PC-3 (cell line): ENCODE data around the gene TRABD2B. TPM values are rescaled to one million over a fixed set of nuclear protein-coding genes. Genes with fewer than 3 reads are reported as not detected.

Experiments
- ATAC-seq: fragments of 200-7000 bp; cut with Tn5 transposase; 2 replicates; pipeline ENCODE4 v1.9.1; 2020; ENCODE audit warnings: mild to moderate bottlenecking, moderate library complexity
- BruUV-seq: library from RNA; stranded (reverse); fragments of 400-500 nt; replicated peaks from 2 replicates; lab custom pipeline; 2021; lab: Mats Ljungman, UMichigan
- CTCF ChIA-PET: fragments of 300-600 bp; sonication (Branson Sonifier 250); formaldehyde crosslinking; loops from one replicate; lab custom pipeline; 2022; ENCODE audit warnings: antibody characterized with exemption; lab: Charles Lee
- POLR2A ChIA-PET: fragments of 300-600 bp; sonication (Branson Sonifier 250); formaldehyde crosslinking; loops from one replicate; lab custom pipeline; 2022; ENCODE audit warnings: antibody characterized with exemption; ENCODE audit not compliant: unreplicated experiment; lab: Charles Lee
- DNase-seq: peaks from one replicate; pipeline ENCODE4 v3.0.0-alpha.2; 2015
- H2AFZ ChIP-seq: fragments of 300-600 bp; sonication (generic); 2 replicates; pipeline ENCODE4 v1.6.0; 2016; ENCODE audit warnings: antibody characterized with exemption, low read length
- H3F3A ChIP-seq: fragments of 300-600 bp; sonication (generic); one replicate; pipeline ENCODE4 v1.6.0; 2017; ENCODE audit warnings: antibody characterized with exemption, low read length, control low read depth, mild to moderate bottlenecking; ENCODE audit not compliant: unreplicated experiment
- H3K27ac ChIP-seq: fragments of 300-600 bp; sonication (generic); 2 replicates; pipeline ENCODE4 v1.5.1; 2016; ENCODE audit warnings: mild to moderate bottlenecking, low read length
- H3K27me3 ChIP-seq: fragments of 300-600 bp; sonication (generic); 2 replicates; pipeline ENCODE4 v1.6.1; 2016; ENCODE audit warnings: low read length, mixed read lengths
- H3K36me3 ChIP-seq: fragments of 300-600 bp; sonication (generic); 2 replicates; pipeline ENCODE4 v1.6.1; 2016; ENCODE audit warnings: low read depth, mixed run types, low read length, mixed read lengths
- H3K4me1 ChIP-seq: fragments of 300-600 bp; sonication (generic); 2 replicates; pipeline ENCODE4 v1.5.1; 2016; ENCODE audit warnings: low read length; ENCODE audit not compliant: insufficient read depth
- H3K4me2 ChIP-seq: fragments of 300-600 bp; sonication (generic); 2 replicates; pipeline ENCODE4 v1.6.0; 2016; ENCODE audit warnings: low read length
- H3K4me3 ChIP-seq: fragments of 300-600 bp; sonication (generic); 2 replicates; pipeline ENCODE4 v1.5.1; 2016; ENCODE audit warnings: mild to moderate bottlenecking, low read length, mixed read lengths
- H3K79me2 ChIP-seq: fragments of 300-600 bp; sonication (generic); 2 replicates; pipeline ENCODE4 v1.6.1; 2017; ENCODE audit warnings: low read length, mixed read lengths
- H3K9ac ChIP-seq: fragments of 300-600 bp; sonication (generic); 2 replicates; pipeline ENCODE4 v1.6.0; 2016; ENCODE audit warnings: mild to moderate bottlenecking, low read length
- H3K9me2 ChIP-seq: fragments of 300-600 bp; sonication (generic); replicated peaks from 2 replicates; pipeline ENCODE4 v1.6.1; 2016; ENCODE audit warnings: mixed run types, low read length, mixed read lengths
- H3K9me3 ChIP-seq: fragments of 300-600 bp; sonication (generic); 2 replicates; pipeline ENCODE4 v1.6.1; 2016; ENCODE audit warnings: low read length, mixed read lengths
- H4K20me1 ChIP-seq: fragments of 300-600 bp; sonication (generic); 2 replicates; pipeline ENCODE4 v1.6.1; 2016; ENCODE audit warnings: low read length, mixed read lengths
- CTCF ChIP-seq: fragments of 300-600 bp; sonication (generic); conservative IDR thresholded peaks from 2 replicates; pipeline ENCODE4 v1.5.1; 2017; ENCODE audit warnings: antibody characterized with exemption, low read depth, mild to moderate bottlenecking, low read length
- EZH2 ChIP-seq: fragments of 300-600 bp; sonication (generic); IDR thresholded peaks from one replicate; pipeline ENCODE4 v1.6.1; 2017; ENCODE audit warnings: antibody characterized with exemption, mild to moderate bottlenecking, low read length; ENCODE audit not compliant: unreplicated experiment
- EZH2phosphoT487 ChIP-seq: fragments of 300-600 bp; sonication (generic); IDR thresholded peaks from 2 replicates; pipeline ENCODE4 v1.6.1; 2018; ENCODE audit warnings: mild to moderate bottlenecking, antibody characterized with exemption, low read length, borderline replicate concordance
- intact Hi-C: fragments of 100-400 bp; cut with micrococcal nuclease; formaldehyde crosslinking; loops from 2 replicates; pipeline ENCODE4 v1.9.0; 2023
- total RNA-seq: library from RNA; depleted of rRNA; stranded (reverse); fragments of >200 nt; gene quantifications from 2 replicates; pipeline ENCODE4 v1.2.3, GENCODE V29; 2014

The TRABD2B gene
- total RNA-seq, 1 experiment from 2014 or later: 0.44 TPM

GRCh38 chr1:47941609-47942239, 55.5 kb downstream of the TRABD2B start:
- H3K27ac ChIP-seq: peak overlapping the region; percentile 65

GRCh38 chr1:47940779-47941178, 56.4 kb downstream of the TRABD2B start:
- H3K9me3 ChIP-seq: no peaks in the 10 kb centered on the region
- no peak for TF ChIP-seq EZH2phosphoT487
- TF ChIP-seq EZH2: no peak
- TF ChIP-seq CTCF: no peak
- no peak overlapping the region for H3K9ac ChIP-seq
- no peak overlapping the region for H2AFZ ChIP-seq
- H3K4me2 ChIP-seq: no peak overlapping the region
- H3K9me2 ChIP-seq: no peaks in the 10 kb centered on the region; the same call in 1 of the 2 replicates
- intact Hi-C loops: no loop called here
- no peaks in the 10 kb centered on the region for H3F3A ChIP-seq
- POLR2A ChIA-PET: no interaction called here
- ATAC-seq: no peak
- no peaks in the 10 kb centered on the region for H4K20me1 ChIP-seq
- H3K4me3 ChIP-seq: no peak overlapping the region
- no peak for DNase-seq
- CTCF ChIA-PET: interaction anchor here (0.7 kb wide), 1 partner anchor 215 kb away, joined by 3 read pairs; no protein-coding TSS in a partner anchor
- H3K27me3 ChIP-seq: no peaks in the 10 kb centered on the region
- BruUV-seq: no TSS peak
- no peaks in the 10 kb centered on the region for H3K36me3 ChIP-seq
- H3K4me1 ChIP-seq: peaks cover 26% of the 10 kb centered on the region
- no peaks in the 10 kb centered on the region for H3K79me2 ChIP-seq
- no peak overlapping the region for H3K27ac ChIP-seq

More at GRCh38 chr1:47941609-47942239, 55.5 kb downstream of the TRABD2B start:
- intact Hi-C loops: loop anchor here (1.0 kb wide), 1 partner anchor 70 kb away; no protein-coding TSS in a partner anchor
- ATAC-seq (peak; percentile 91), DNase-seq (peak; percentile 71)
- peaks cover 26% of the 10 kb centered on the region for H3K4me1 ChIP-seq
- H3K27me3 ChIP-seq: no peaks in the 10 kb centered on the region
- H4K20me1 ChIP-seq: no peaks in the 10 kb centered on the region
- H3K9me3 ChIP-seq: no peaks in the 10 kb centered on the region
- ChIA-PET CTCF (no interaction called here), POLR2A (interaction anchor here (0.7 kb wide), 1 partner anchor 12 kb away, joined by 4 read pairs; no protein-coding TSS in a partner anchor)
- TF ChIP-seq EZH2 (no peak), EZH2phosphoT487 (no peak), CTCF (no peak)
- no peaks in the 10 kb centered on the region for H3K36me3 ChIP-seq
- peak overlapping the region; percentile 51 for H3K4me2 ChIP-seq
- BruUV-seq: no TSS peak
- H3K4me3 ChIP-seq: no peak overlapping the region
- H3K9ac ChIP-seq: no peak overlapping the region
- H2AFZ ChIP-seq: no peak overlapping the region
- no peaks in the 10 kb centered on the region for H3F3A ChIP-seq
- no peaks in the 10 kb centered on the region for H3K9me2 ChIP-seq
- no peaks in the 10 kb centered on the region for H3K79me2 ChIP-seq

- no peaks in the 10 kb centered on the region for H3K27me3 ChIP-seq
- no peaks in the 10 kb centered on the region for H4K20me1 ChIP-seq
- no peaks in the 10 kb centered on the region for H3K9me3 ChIP-seq
- ATAC-seq: no peak
- H3K27ac ChIP-seq: no peak overlapping the region
- H3K4me2 ChIP-seq: no peak overlapping the region
- ChIA-PET CTCF (interaction anchor here (0.7 kb wide), 1 partner anchor 214 kb away, joined by 3 read pairs; no protein-coding TSS in a partner anchor), POLR2A (no interaction called here)
- no peak overlapping the region for H2AFZ ChIP-seq
- H3K9me2 ChIP-seq: no peaks in the 10 kb centered on the region; the same call in 1 of the 2 replicates
- no peaks in the 10 kb centered on the region for H3K79me2 ChIP-seq
- no peak overlapping the region for H3K4me3 ChIP-seq
- H3F3A ChIP-seq: no peaks in the 10 kb centered on the region
- TF ChIP-seq CTCF: no peak
- TF ChIP-seq EZH2: no peak
- no peak for TF ChIP-seq EZH2phosphoT487
- H3K36me3 ChIP-seq: no peaks in the 10 kb centered on the region
- peaks cover 26% of the 10 kb centered on the region for H3K4me1 ChIP-seq
- no peak overlapping the region for H3K9ac ChIP-seq
- DNase-seq: no peak
- intact Hi-C loops: no loop called here
- no TSS peak for BruUV-seq
Observed at GRCh38 chr1:47940326-47940725, 56.9 kb downstream of the TRABD2B start.
